WTC11 (cell line): Measurements from ENCODE around the gene CD4. TPM values are rescaled to one million over a fixed set of nuclear protein-coding genes. Genes with fewer than 3 reads are reported as not detected.

Source experiments
- ATAC-seq: fragments of 200-7000 bp; cut with Tn5 transposase; 2 replicates; pipeline ENCODE4 v1.10.0; 2021; ENCODE audit warnings: mild to moderate bottlenecking, moderate library complexity
- CTCF ChIA-PET: fragments of 300-600 bp; sonication (Branson Sonifier 250); formaldehyde crosslinking; loops from one replicate; lab custom pipeline; 2021; ENCODE audit warnings: antibody characterized with exemption; lab: Charles Lee
- POLR2A ChIA-PET: fragments of 350-600 bp; sonication (Branson Sonifier 250); formaldehyde crosslinking; loops from one replicate; lab custom pipeline; 2021; ENCODE audit warnings: antibody characterized with exemption; lab: Charles Lee
- DNase-seq: peaks from one replicate; pipeline ENCODE4 v3.0.0; 2021; ENCODE audit warnings: low spot score
- H3K27ac Mint-ChIP-seq: 2 replicates; pipeline ENCODE4 v1.8.0; 2021; ENCODE audit warnings: mixed read lengths
- H3K27me3 Mint-ChIP-seq: 2 replicates; pipeline ENCODE4 v1.8.0; 2021; ENCODE audit warnings: low read depth, mild to moderate bottlenecking, moderate library complexity, mixed read lengths
- H3K36me3 Mint-ChIP-seq: 2 replicates; pipeline ENCODE4 v1.8.0; 2021; ENCODE audit warnings: mixed read lengths
- H3K4me1 Mint-ChIP-seq: 2 replicates; pipeline ENCODE4 v1.8.0; 2022; ENCODE audit warnings: mixed read lengths
- H3K4me3 Mint-ChIP-seq: 2 replicates; pipeline ENCODE4 v1.8.0; 2021; ENCODE audit warnings: mild to moderate bottlenecking, moderate library complexity, mixed read lengths
- H3K9me3 Mint-ChIP-seq: 2 replicates; pipeline ENCODE4 v1.8.0; 2021; ENCODE audit warnings: mixed read lengths
- AR ChIP-seq: fragments of 250-450 bp; sonication (Bioruptor Pico); IDR thresholded peaks from 2 replicates; pipeline ENCODE4 v1.9.0; 2021; ENCODE audit warnings: mild to moderate bottlenecking
- E2F5 ChIP-seq: sonication (generic); formaldehyde crosslinking; IDR thresholded peaks from 2 replicates; pipeline ENCODE4 v1.8.1; 2022; ENCODE audit warnings: mild to moderate bottlenecking, moderate library complexity, missing genetic modification reagents
- ETV6 ChIP-seq: sonication (generic); formaldehyde crosslinking; IDR thresholded peaks from 2 replicates; pipeline ENCODE4 v1.8.1; 2022; ENCODE audit warnings: mild to moderate bottlenecking, missing genetic modification reagents
- FOXP1 ChIP-seq: sonication (generic); formaldehyde crosslinking; IDR thresholded peaks from 2 replicates; pipeline ENCODE4 v1.8.0; 2022; ENCODE audit warnings: missing genetic modification reagents, mild to moderate bottlenecking, moderate library complexity, borderline replicate concordance
- GRHL2 ChIP-seq: fragments of 250-450 bp; sonication (Bioruptor Pico); IDR thresholded peaks from 2 replicates; pipeline ENCODE4 v1.8.0; 2022; ENCODE audit warnings: mild to moderate bottlenecking, moderate library complexity; ENCODE audit not compliant: insufficient replicate concordance, severe bottlenecking
- JUN ChIP-seq: sonication (generic); formaldehyde crosslinking; IDR thresholded peaks from 2 replicates; pipeline ENCODE4 v1.8.0; 2023; ENCODE audit warnings: mild to moderate bottlenecking, missing genetic modification reagents
- KAT7 ChIP-seq: sonication (generic); formaldehyde crosslinking; IDR thresholded peaks from 2 replicates; pipeline ENCODE4 v1.8.1; 2023; ENCODE audit warnings: missing genetic modification reagents, mild to moderate bottlenecking, borderline replicate concordance
- MLX ChIP-seq: sonication (generic); formaldehyde crosslinking; IDR thresholded peaks from 2 replicates; pipeline ENCODE4 v1.8.1; 2023; ENCODE audit warnings: mild to moderate bottlenecking, missing genetic modification reagents, moderate library complexity
- NFATC4 ChIP-seq: fragments of 250-450 bp; sonication (Bioruptor Pico); IDR thresholded peaks from 2 replicates; pipeline ENCODE4 v1.9.0; 2021; ENCODE audit warnings: mild to moderate bottlenecking
- NFE2L1 ChIP-seq: sonication (generic); formaldehyde crosslinking; IDR thresholded peaks from 2 replicates; pipeline ENCODE4 v1.8.1; 2023; ENCODE audit warnings: missing genetic modification reagents
- PRDM15 ChIP-seq: sonication (generic); formaldehyde crosslinking; IDR thresholded peaks from 2 replicates; pipeline ENCODE4 v1.8.0; 2022; ENCODE audit warnings: missing genetic modification reagents
- PRRX2 ChIP-seq: fragments of 250-450 bp; sonication (Bioruptor Pico); IDR thresholded peaks from 2 replicates; pipeline ENCODE4 v1.8.0; 2021; ENCODE audit warnings: mild to moderate bottlenecking
- SMAD4 ChIP-seq: sonication (generic); formaldehyde crosslinking; IDR thresholded peaks from 2 replicates; pipeline ENCODE4 v1.8.0; 2022; ENCODE audit warnings: mild to moderate bottlenecking, missing genetic modification reagents
- SOX15 ChIP-seq: fragments of 250-450 bp; sonication (Bioruptor Pico); IDR thresholded peaks from 2 replicates; pipeline ENCODE4 v1.9.0; 2021; ENCODE audit warnings: mild to moderate bottlenecking
- TEAD1 ChIP-seq: sonication (generic); formaldehyde crosslinking; IDR thresholded peaks from 2 replicates; pipeline ENCODE4 v1.8.0; 2022; ENCODE audit warnings: mild to moderate bottlenecking, missing genetic modification reagents
- USF1 ChIP-seq: sonication (generic); formaldehyde crosslinking; IDR thresholded peaks from 2 replicates; pipeline ENCODE4 v1.8.0; 2022; ENCODE audit warnings: mild to moderate bottlenecking, missing genetic modification reagents
- ZMAT4 ChIP-seq: fragments of 250-450 bp; sonication (Bioruptor Pico); IDR thresholded peaks from 2 replicates; pipeline ENCODE4 v1.9.0; 2021; ENCODE audit warnings: mild to moderate bottlenecking
- ZNF219 ChIP-seq: sonication (generic); formaldehyde crosslinking; IDR thresholded peaks from 2 replicates; pipeline ENCODE4 v1.8.0; 2023; ENCODE audit warnings: missing genetic modification reagents, mild to moderate bottlenecking, borderline replicate concordance
- ZNF232 ChIP-seq: sonication (generic); formaldehyde crosslinking; IDR thresholded peaks from 2 replicates; pipeline ENCODE4 v1.8.0; 2022; ENCODE audit warnings: mild to moderate bottlenecking, missing genetic modification reagents
- total RNA-seq: library from RNA; stranded (reverse); gene quantifications from 3 replicates; pipeline ENCODE4 v1.2.3, GENCODE V29; 2021

CD4 gene
- total RNA-seq, 1 experiment from 2014 or later, result 2.5 TPM

GRCh38 chr12:6866920-6867412, 77.6 kb downstream of the CD4 start:
- ChIA-PET CTCF (interaction anchor here (0.6 to 8.5 kb wide), 9 partner anchors 14 to 183 kb away, joined by 3 to 181 read pairs (median 5); partner anchors contain the start of genes CDCA3, MLF2, RNU7-1 and USP5), POLR2A (interaction anchor here (0.7 to 4.3 kb wide), 8 partner anchors 15 to 97 kb away, joined by 3 to 33 read pairs (median 3); partner anchors contain the start of genes C12orf57, CDCA3, ENO2 and RNU7-1)
- peak; percentile 32 for DNase-seq
- Mint-ChIP-seq H3K4me3 (peak overlapping the region; percentile 89), H3K4me1 (peaks cover 57% of the 10 kb centered on the region), H3K36me3 (peaks cover 68% of the 10 kb centered on the region), H3K27me3 (no peaks in the 10 kb centered on the region)
- TF ChIP-seq AR (CRISPR knock-in tag) (peak; percentile 31; the same call in 1 of the 2 replicates), ETV6 (CRISPR knock-in tag) (peak; percentile 40; the same call in 1 of the 2 replicates), KAT7 (CRISPR knock-in tag) (0 out of 2 replicates have a peak, but pooled peaks have one; percentile 20), NFATC4 (peak; percentile 76; the same call in 1 of the 2 replicates), SMAD4 (CRISPR knock-in tag) (no peak)
- TF ChIP-seq, all 79 proteins: peak for 4
- Mint-ChIP-seq H3K9me3 (no peaks in the 10 kb centered on the region), H3K27ac (peak overlapping the region; percentile 68; the same call in 1 of the 2 replicates)
- ATAC-seq, result peak; percentile 2

- Mint-ChIP-seq H3K9me3 (no peaks in the 10 kb centered on the region), H3K4me3 (peak within 1 kb of the TSS; percentile 89), H3K27me3 (no peaks in the 10 kb centered on the region), H3K27ac (peak within 1 kb of the TSS; percentile 87), H3K4me1 (peaks cover 60% of the 10 kb centered on the region), H3K36me3 (peaks cover 64% of the 10 kb centered on the region)
- POLR2A ChIA-PET, result interaction anchor here (1.0 to 4.3 kb wide), 11 partner anchors 16 to 114 kb away, joined by 3 to 33 read pairs (median 4); partner anchors contain the start of genes ATN1, C12orf57, CDCA3 and ENO2
- peak; percentile 79 for DNase-seq
- peak; percentile 63 for ATAC-seq
- CTCF ChIA-PET, result interaction anchor here (0.6 to 8.5 kb wide), 13 partner anchors 15 to 238 kb away, joined by 3 to 181 read pairs (median 5); partner anchors contain the start of genes C12orf57, CDCA3, MLF2 and RNU7-1
- TF ChIP-seq KAT7 (CRISPR knock-in tag) (no peak), FOXP1 (CRISPR knock-in tag) (no peak), ZMAT4 (CRISPR knock-in tag) (no peak), JUN (CRISPR knock-in tag) (peak; percentile 24; the same call in 1 of the 2 replicates), SOX15 (CRISPR knock-in tag) (no peak), GRHL2 (no peak), NFATC4 (no peak), TEAD1 (no peak; the same call in 1 of the 2 replicates), AR (CRISPR knock-in tag) (no peak), ZNF232 (CRISPR knock-in tag) (peak; percentile 61; the same call in 1 of the 2 replicates), USF1 (no peak), NFE2L1 (CRISPR knock-in tag) (no peak), PRRX2 (CRISPR knock-in tag) (no peak), MLX (CRISPR knock-in tag) (0 out of 2 replicates have a peak, but pooled peaks have one; percentile 64), ZNF219 (CRISPR knock-in tag) (no peak), PRDM15 (CRISPR knock-in tag) (no peak), E2F5 (CRISPR knock-in tag) (no peak)
These were observed 78.3 kb downstream of the CD4 start, which contains the start of gene TPI1 for GRCh38 chr12:6867413-6868210. Gene TPI1 (plus strand): TSS chr12:6867531. CDS start chr12:6867567, 36 bp downstream.
